Activated CD8-positive, alpha-beta memory T cell treated with anti-CD3 and anti-CD28 coated beads, Interleukin-2, amount 50 U/mL, for 48 hours (primary cell): Measurements from ENCODE around the gene AKAP11.
"Not testable (repeated sequence)": the region's sequence is repeated elsewhere in the genome, so short reads cannot be mapped to it uniquely, and the experiment has no call there.

Source experiments
- DNase-seq: peaks from one replicate; pipeline ENCODE4 v3.0.0-alpha.2; 2020

The AKAP11 gene, protein sequence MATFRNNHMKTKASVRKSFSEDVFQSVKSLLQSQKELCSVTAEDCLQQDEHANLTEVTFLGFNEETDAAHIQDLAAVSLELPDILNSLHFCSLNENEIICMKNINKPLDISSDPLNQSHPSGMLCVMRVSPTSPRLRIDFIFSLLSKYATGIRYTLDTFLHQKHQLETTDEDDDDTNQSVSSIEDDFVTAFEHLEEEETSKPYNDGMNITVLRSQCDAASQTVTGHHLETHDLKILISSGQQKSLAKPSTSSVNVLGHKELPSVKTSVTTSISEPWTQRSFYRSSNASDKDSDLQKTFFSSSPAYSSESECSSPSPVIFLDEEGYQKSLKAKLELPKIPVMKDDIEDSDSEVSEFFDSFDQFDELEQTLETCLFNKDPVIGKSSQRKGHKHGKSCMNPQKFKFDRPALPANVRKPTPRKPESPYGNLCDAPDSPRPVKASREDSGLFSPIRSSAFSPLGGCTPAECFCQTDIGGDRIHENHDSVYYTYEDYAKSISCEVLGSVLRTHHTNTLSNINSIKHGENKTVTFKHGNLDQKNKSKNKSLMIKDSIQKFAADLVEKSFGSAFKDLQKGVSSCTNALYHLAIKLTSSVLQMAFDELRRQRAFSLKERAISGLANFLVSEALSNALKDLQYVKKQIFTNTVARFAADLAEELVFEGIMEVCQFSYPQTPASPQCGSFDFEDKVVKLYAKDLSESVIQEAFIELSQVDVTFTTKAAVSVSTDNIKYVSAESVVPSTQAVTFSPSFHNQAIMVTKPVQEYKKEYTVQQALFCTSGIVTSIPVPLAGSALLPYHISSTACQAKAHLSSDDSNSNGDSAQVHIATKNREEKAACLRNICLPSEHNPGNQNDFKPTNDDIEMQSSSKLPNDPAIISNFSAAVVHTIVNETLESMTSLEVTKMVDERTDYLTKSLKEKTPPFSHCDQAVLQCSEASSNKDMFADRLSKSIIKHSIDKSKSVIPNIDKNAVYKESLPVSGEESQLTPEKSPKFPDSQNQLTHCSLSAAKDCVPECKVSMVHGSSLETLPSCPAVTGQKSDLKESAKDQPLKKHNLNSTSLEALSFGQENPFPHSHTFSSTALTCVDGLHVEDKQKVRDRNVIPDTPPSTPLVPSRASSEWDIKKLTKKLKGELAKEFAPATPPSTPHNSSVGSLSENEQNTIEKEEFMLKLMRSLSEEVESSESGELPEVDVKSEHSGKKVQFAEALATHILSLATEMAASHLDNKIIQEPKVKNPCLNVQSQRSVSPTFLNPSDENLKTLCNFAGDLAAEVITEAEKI (N-terminal part only)

DNA sequence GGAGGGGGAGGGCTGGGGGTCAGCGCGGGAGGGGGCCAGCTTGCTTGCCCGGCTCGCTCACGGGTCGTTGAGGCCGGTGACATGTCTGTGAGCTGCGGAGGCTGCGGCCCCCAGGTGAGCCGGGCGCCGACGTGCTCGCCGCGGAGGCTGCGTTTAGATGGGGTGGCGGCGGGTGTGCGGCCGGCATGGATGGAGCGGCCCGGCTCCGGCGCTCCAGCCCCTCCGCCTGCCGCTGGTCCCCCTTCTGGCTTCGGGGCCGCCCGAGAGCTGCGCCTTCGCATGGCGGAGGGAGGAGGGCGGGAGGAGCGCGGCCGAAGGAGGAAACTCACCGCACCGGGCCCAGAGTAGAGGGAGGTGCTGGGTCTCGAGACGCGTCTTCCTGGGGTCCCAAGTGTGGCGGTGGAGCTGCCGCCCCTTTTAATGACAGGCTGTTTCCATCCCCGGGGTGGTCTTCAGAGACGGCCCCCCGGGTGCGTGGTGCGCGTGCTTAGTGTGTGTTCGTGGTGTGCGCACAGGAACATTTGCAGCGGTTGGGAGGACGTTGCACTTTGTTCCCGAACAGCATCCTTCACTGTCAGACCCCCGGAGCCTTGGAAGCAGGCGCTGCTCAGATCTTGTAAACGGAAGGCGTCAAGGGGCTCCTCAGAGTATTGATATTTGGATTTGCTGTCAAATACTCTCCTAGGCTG is at the start of gene AKAP11:
Gene AKAP11, plus strand, starts transcription at position 38 of the 689 bp plus-strand sequence. CDS start 14,197 bp downstream, outside the sequence.
- DNase-seq = peak; percentile 80

DNA sequence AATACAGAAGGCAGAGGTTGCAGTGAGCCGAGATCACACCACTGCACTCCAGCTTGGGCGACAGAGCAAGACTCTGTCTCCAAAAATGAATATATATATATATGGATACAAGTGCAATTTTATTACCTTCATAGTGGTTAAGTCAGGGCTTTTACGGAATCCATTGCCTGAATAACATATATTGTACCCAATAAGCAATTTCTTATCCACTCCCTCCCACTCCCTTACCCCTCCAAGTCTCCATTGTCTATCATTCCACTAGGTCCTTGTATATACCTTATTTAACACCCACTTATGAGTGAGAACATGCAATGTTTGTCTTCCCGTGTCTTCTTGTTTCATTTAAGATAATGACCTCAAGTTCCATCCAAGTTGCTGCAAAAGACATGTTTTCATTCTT is 48.3 kb upstream of the AKAP11 start:
- no peak for DNase-seq

DNA sequence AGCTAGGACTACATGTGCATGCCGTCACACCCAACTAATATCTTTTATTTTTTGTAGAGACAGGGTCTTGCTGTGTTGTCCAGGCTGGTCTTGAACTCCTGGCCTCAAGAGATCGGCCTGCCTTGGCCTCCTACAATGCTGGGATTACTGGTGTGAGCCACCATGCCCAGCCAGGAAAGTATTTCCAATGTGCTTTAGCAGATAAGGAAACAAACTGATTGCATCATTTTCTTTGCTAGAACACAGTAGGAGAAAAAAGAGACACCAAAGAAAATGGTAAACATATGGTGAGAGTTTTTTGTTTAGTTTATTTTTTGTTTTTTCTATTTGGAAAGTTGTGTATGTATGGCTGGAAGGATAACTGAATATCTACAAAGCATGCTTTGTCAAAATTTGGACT is 46.9 kb upstream of the AKAP11 start:
- no peak for DNase-seq

DNA sequence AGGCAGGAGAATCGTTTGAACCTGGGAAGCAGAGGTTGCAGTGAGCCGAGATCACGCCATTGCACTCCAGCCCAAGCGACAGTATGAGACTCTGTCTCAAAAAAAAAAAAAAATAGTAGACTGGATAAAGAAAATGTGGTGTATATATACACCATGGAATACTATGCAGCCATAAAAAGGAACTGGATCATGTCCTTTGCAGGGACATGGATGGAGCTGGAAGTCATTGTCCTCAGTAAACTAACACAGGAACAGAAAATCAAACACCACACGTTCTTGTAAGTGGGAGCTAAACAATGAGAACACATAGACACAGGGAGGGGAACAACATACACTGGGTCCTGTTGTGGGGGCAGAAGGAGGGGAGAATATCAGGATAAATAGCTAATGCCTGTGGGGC is 45.2 kb upstream of the AKAP11 start:
- DNase-seq = not testable (repeated sequence)

DNA sequence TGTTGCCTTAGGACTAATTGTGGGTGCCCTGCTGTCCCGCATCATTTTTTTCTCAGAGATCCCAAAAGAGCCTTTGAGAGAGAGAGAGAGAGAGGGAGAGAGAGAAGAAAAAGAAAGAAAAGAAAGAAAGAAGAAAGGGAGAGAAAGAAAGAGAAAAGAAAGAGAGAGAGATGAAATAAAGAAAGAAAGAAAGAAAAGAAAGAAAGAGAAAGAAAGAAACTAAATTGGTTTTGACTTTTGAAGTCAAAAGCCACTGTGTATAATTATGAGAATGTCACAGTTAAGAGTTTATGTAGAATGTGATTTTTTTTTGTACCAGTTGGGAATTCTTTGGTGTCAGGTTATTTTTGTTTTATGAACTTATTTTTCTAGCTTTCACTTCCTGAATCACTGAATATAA is 43.4 kb upstream of the AKAP11 start:
- DNase-seq = no peak

DNA sequence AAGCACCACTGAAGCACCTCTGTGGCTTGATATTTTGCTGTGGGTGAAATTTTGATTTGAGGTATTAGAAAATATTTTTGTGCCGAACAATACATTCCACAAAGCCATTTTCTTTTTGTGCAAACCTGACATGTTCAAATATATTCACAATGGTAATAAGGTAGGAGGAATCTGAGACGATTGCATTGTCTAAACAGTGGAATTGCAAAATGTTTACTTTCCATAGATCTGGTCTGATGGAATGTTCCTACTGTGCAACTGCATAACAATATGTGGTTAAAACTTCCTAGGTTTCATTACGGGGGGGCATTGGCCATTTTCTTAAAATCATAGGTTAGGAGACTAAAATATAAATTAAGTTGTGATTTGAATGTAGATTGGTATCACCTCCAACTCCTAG is 42.7 kb upstream of the AKAP11 start:
- DNase-seq = no peak

DNA sequence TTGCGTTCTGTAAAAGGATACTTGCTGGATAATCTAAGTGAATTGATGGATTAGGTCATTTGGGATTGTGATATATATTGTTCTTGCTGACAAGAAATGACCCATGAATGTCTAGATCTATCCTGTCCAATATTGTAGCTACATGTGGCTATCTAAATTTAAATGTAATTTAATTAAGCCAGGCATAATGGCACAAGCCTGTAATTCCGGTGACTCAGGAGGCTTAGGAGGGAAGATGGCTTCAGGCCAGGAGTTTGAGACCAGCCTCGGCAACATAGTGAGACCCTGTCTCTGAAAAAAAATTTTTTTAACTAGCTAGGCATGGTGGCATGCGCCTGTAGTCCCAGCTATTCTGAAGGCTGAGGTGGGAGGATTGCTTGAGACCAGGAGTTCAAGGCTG is 39.3 kb upstream of the AKAP11 start:
- no peak for DNase-seq

DNA sequence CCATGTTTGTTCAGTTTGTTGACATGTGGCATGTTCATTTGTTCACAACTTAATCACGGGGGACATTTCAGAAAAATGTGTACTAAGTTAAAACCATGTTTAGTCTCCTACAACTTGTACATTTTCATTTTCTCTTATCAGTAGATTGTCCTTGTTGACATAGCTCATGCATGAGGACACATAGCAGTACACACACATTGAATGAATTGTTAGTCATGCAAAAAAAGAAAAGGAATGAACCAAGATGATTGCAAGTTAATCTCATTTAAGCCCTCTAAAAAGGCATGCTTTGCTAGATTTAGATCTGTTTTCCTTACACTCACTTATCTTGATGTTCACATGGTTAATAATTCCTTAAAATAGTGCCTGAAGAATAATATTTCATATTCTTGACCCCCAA is 38.2 kb upstream of the AKAP11 start:
- no peak for DNase-seq

DNA sequence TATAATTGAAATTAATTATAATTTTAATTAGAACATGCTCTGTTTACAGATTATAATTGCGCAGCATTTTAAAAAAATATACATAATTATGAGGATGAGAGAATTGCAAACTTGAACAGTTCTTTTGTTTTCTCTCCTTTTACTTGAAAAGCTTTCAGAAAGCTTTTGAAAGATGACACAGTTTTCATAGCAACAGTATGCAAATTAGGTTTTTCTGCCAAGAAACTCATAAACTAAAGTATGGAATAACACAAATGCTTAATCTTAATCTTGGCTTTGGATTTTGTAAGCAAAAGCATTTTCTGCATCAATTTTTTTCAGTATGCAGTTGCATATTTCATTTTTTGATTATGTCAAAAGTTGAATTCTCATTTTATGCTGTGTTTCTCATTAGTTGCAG is 32.8 kb upstream of the AKAP11 start:
- DNase-seq = no peak

DNA sequence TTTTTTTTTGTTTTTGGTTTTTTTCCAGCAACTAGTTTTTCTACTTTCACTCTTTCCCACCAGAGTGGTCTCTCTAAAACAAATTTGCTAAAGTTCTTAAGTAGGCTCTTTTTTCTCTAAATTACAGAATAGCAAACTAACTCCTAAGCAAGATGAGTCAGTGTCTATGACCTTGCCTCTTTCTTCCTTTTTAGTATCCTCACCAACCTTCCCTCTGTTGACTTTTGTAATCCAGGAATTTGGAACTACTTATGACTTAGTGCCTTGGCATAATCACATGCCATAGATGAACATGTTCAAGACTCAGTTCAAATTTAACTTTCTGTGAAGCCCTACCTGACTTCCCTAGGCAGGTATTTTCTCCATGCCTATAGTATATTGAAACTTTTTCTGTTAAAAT is 32.3 kb upstream of the AKAP11 start:
- no peak for DNase-seq

DNA sequence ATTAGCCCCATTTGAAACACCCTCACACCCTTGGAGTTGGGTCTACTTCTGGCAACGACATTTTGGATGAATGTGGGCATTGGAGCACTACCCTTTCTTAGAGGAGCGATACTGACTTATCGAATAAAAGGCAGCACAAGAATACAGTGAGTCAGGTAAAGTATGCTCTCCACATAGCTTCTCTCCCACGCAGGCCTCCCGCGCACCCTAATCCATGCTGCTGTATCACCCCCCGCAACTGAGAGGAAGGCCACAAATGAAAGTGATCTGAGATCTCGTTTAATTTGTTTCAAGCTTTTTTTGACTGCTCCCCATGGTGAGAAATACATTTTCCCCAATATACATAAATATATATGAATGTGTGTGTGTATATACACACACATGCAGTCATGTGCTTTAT is 25.4 kb upstream of the AKAP11 start:
- no peak for DNase-seq

DNA sequence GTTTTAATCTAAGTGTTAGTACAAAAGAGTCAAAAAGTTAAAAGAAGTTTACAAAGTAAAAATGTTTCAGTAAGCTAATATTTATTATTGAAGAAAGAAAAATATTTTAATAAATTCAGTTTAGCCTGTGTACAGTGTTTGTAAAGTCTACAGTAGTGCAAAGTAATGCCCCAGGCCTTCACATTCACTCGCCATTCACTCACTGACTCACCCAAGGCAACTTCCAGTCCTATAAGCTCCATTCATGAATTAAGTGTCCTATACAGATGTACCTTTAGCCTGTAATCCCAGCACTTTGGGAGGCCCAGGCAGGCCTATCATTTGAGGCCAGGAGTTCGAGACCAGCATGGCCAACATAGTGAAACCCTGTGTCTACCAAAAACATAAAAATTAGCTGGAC is 24.1 kb upstream of the AKAP11 start:
- no peak for DNase-seq

DNA sequence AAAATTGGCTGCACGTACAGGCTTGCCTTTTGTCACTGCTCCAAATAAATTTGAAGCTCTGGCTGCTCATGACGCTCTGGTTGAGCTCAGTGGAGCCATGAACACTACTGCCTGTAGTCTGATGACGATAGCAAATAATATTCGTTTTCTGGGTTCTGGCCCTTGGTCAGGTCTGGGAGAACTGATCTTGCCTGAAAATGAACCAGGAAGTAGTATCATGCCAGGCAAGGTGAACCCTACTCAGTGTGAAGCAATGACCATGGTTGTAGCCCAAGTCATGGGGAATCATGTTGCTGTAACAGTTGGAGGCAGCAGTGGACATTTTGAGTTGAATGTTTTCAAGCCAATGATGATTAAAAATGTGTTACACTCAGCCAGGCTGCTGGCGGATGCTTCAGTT is 16.1 kb upstream of the AKAP11 start:
- no peak for DNase-seq

DNA sequence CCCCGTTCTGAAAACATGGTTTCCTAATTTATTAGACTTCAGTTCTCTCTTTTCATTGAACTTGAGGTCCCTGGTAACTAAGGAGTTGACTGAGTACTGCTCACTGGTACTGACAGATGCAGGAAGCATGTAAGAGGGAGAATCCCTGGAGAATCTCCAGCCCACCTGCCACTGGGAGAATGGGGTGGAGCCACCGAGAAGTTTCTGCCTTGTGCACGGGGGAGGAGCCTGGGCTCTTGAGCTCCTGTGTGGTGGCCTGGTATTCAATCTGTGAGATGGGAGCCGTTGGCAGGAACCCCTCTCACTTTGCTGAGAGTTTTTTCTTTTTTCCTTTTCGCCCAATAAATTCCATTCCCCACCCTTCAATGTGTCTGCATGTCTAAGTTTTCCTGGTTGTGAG is 13.2 kb upstream of the AKAP11 start:
- no peak for DNase-seq

DNA sequence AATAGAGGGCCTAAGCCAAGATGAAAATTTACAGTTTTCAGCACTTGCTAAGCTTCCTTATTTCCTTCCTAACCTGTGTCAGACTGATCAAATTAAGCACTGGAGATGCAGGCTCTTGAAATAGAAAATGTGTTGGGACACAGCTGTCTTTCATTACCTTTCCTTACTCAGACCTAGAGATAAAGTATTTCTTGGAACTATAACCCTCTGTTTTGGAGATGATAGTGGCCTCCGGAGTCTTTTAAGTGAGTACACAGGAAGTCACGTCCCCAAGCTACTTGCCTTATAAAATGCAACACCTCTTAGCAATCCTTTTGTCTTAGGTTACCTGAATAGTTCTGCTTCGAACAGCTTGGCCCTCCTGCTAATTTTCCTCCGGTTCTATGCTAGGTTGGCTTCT is 12.4 kb upstream of the AKAP11 start:
- no peak for DNase-seq

DNA sequence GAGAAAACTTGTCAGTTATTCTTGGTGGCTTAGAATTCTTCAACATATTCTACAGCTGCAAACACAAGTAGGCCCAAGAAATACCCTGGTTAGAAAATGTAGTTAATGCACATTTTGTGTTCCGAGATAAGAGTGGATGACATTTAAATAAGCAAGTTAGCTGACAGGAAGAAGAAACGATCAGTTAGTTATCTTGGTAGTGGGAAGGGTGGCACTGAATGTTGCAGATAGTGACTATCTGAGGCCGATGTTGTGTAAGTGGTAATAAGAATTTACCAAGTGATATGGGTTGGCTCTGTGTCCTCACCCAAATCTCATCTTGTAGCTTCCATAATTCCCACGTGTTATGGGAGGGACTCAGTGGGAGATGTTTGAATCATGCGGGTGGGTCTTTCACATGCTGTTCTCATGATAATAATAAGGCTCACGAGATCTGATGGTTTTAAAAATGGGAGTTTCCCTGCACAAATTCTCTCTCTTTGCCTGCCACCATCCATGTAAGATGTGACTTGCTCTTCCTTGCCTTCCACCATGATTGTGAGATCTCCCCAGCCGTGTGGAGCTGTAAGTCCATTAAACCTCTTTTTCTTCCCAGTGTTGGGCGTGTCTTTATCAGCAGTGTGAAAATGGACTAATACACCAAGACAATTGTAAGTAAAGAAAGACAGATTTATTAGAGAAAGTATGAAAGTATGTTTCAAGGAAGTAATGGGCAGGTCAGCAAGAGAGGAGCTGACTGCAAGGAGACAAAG is 10.9 kb upstream of the AKAP11 start:
- no peak for DNase-seq

DNA sequence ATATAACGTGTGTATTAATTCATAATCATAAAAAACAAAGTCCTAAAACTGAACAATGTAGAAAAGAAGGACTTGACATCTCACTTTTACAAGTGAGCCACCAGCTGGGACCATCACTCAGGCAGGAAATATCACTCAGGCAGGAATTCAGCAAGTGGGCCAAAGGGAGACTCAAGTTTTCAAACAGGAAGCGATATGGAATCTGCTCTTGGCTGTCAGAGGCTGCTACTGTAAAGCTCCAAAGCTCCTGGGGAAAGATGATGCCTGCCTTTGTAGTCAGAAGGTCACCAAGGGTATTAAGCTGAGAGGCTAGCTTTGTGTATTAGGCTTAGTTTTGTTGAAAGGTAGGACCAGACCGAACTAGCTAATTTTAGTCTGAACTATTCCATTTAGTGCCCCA is 5.5 kb upstream of the AKAP11 start:
- no peak for DNase-seq

DNA sequence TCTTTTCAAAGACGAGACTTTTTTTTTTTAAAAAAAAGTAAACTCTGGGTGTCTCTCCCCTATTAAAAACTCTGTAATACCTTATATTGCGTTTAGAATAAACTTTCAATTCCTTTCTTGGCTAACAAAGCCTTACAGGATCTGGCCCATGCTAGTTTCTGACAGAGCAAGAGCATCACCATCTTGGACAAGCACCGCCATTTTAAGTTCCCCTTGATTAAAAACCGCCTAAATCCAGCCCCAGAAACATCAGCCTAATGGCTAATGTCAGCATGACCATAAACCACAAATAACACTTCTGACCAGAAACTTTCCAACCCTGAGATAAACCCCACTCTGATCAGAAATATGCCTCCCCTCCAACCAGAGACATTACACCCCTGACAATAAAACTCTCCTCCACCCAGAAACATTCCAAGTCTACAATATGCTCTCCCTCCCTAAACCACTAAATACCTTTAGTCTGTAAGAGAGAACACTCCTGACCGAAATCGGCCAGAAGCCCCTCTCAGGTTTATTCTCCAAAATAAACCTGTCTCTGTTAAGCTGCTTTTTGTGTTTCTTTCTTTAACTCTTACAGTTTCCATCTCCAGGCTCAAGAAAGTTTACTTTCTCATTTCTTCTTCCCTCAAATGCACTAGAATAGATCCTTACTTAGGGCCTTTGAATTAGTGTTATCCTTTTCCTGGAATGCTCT is 1.6 kb upstream of the AKAP11 start:
- no peak for DNase-seq

DNA sequence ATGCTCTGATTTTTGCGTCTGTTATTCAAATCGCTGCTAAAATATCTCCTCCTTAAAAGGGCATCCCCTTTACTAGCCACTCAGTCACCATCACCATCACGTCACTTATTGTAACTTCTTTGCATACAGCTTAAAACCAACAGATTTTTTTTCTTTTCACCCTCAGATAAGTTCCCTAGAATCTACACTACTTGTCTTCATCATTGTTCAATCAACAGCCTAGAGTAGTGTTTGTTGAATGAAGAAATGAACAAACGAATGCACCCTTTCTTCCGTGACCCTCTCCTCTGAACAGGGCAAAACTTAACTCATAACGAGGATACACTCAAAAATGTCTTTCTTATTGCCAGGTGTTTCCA is 1.1 kb upstream of the AKAP11 start:
- DNase-seq = no peak

DNA sequence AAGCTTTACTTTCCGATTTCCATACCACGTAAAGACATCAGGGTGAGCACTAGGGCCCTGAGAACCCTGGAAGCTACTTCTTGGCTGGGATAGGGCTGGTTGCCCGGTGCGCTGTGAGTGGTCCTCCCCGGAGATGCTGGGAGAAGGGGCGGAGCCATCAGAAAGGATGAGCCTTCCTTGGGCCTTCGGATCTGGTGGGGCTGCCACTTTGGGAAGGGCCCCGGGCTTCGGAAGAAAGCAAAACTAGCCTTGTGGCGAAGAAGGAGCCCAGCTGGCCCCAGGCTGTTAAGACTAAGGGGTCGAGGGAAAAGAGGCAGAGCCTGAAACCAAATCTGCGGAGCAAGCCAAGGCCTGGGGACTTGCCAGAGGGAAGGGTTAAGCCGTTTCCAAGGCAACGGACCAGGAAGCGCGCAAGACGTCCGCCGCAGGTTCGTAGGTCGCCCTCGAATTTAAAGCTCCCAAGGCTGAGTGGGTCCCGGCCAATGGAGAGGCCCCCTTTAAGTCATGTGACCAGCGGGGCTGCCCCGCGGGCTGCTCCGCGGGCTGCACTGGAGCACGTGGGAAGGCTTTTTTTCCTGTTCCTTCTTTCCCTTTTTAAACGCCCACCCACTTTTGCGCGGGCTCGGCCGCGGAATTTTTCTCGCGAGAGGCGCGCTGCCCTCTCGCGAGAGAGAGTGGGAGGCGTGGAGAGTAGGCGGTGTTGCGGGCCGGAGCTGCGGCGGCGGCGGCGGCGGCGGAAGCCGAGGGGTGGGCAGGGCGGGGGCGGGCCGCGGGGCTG is 426 bp upstream of the AKAP11 start:
- DNase-seq = peak; percentile 94

DNA sequence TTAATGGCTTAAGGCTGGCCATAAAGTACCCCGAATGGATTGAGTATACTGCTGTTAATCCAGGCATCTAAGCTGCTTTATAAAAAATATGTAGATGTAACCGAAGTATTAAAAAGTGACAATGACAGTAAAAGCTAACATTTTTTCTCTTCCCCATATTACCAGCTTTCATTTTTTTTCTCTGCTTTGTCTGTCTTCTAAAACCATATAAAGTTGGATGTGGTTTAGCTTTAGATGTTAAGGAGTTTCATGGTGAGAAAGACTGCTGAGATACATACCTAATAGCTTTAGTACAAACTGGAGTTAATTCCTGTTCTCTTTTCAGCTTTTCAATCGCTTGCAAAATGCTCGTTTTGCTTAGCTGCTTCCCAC is 838 bp downstream of the AKAP11 start:
- DNase-seq = no peak
